Lower leg skin (tissue), 4 donors: ENCODE results near the gene OR9G1. TPM values are rescaled to one million over a fixed set of nuclear protein-coding genes. Genes with fewer than 3 reads are reported as not detected.
"Not testable (repeated sequence)": the region's sequence is repeated elsewhere in the genome, so short reads cannot be mapped to it uniquely, and the experiment has no call there.

Source experiments
- DNase-seq, 2 donors: peaks; one replicate each; pipeline ENCODE4 v3.0.0-alpha.2; 2019; ENCODE audit warnings: low spot score in 2 of 2
- H3K4me3 ChIP-seq: fragments of 200-600 bp; sonication (generic); 2 replicates; pipeline ENCODE4 v1.5.1; 2017; ENCODE audit warnings: mild to moderate bottlenecking, low read depth; ENCODE audit not compliant: poor library complexity, severe bottlenecking
- CTCF ChIP-seq, 3 donors: fragments of 450-650 bp; IDR thresholded peaks; one replicate each; pipeline ENCODE4 v1.5.1; 2016; ENCODE audit warnings: antibody characterized with exemption in 3 of 3, mild to moderate bottlenecking in 3 of 3, moderate library complexity in 2 of 3
- POLR2A ChIP-seq, 2 donors: fragments of 450-650 bp; IDR thresholded peaks; one replicate each; pipeline ENCODE4 v1.6.1; 2016 to 2017; ENCODE audit warnings: antibody characterized with exemption in 2 of 2, mild to moderate bottlenecking in 1 of 2, moderate library complexity in 1 of 2
- WGBS, 2 donors: methylation state at CpG; one replicate each; pipeline ENCODE4 v1.1.5; 2018; 5-methylcytosine and 5-hydroxymethylcytosine counted together
- intact Hi-C: fragments of 100-400 bp; cut with DNase I; formaldehyde crosslinking; loops from one replicate; pipeline ENCODE4 v1.15.0; 2023; ENCODE audit warnings: low total_unique reads
- total RNA-seq, 4 donors: library from RNA; depleted of rRNA; stranded (reverse); fragments of >200 nt; gene quantifications; one replicate each; pipeline ENCODE4 v1.1.0, GENCODE V29; 2016

Gene OR9G1
- total RNA-seq = not detected

GRCh38 chr11:56698795-56699194, at the start of gene OR9G1:
TSS of gene OR9G1 (plus strand) at chr11:56699095. CDS start at chr11:56700388, 1,293 bp downstream.
- intact Hi-C loops = no loop called here
- 84 to 86% methylated on average over 1 of the region's 1 CpG for WGBS, 2 donors
- no peak for DNase-seq
- TF ChIP-seq CTCF (IDR thresholded peaks at IDR 0.05) (no peak), POLR2A (IDR thresholded peaks at IDR 0.05) (no peak)
- no peak within 1 kb of the TSS for H3K4me3 ChIP-seq

- TF ChIP-seq CTCF (IDR thresholded peaks at IDR 0.05) (no peak), POLR2A (IDR thresholded peaks at IDR 0.05) (no peak)
- intact Hi-C loops = no loop called here
- DNase-seq = no peak
- 11 to 12% methylated on average over 3 of the region's 3 CpGs for WGBS, 2 donors
- H3K4me3 ChIP-seq = no peak overlapping the region
Measured at GRCh38 chr11:56659755-56660154, 39.1 kb upstream of the OR9G1 start.

- DNase-seq = no peak
- WGBS, 2 donors = 67 to 76% methylated on average over 2 of the region's 2 CpGs
- H3K4me3 ChIP-seq = no peak within 1 kb of the TSS
- intact Hi-C loops = no loop called here
- TF ChIP-seq CTCF (IDR thresholded peaks at IDR 0.05) (no peak), POLR2A (IDR thresholded peaks at IDR 0.05) (no peak)
Measured at GRCh38 chr11:56663386-56663785, 35.5 kb upstream of the OR9G1 start, which contains the start of gene OR5AR1. TSS of gene OR5AR1 (plus strand) at chr11:56663686. CDS start at chr11:56663686, 0 bp downstream.

GRCh38 chr11:56670984-56671383, 27.9 kb upstream of the OR9G1 start:
- intact Hi-C loops = no loop called here
- no peak overlapping the region for H3K4me3 ChIP-seq
- DNase-seq = no peak
- TF ChIP-seq CTCF (IDR thresholded peaks at IDR 0.05) (no peak), POLR2A (IDR thresholded peaks at IDR 0.05) (no peak)
- WGBS, 2 donors = 49 to 57% methylated on average over 2 of the region's 2 CpGs

GRCh38 chr11:56688554-56689100, 10.3 kb upstream of the OR9G1 start:
- no peak for DNase-seq
- no peak for TF ChIP-seq POLR2A (IDR thresholded peaks at IDR 0.05)
- no peak for TF ChIP-seq CTCF (IDR thresholded peaks at IDR 0.05)
- intact Hi-C loops = no loop called here
- H3K4me3 ChIP-seq = no peak overlapping the region
- 83 to 91% methylated on average over 1 of the region's 1 CpG for WGBS, 2 donors

GRCh38 chr11:56691179-56691578, 7.7 kb upstream of the OR9G1 start:
- H3K4me3 ChIP-seq, DNase-seq, intact Hi-C loops: not testable (repeated sequence)
- WGBS, 2 donors = 80 to 90% methylated on average over 3 of the region's 3 CpGs
